ENCODE data around the gene KRT12.
A peak's percentile ranks its signal among the peaks of the same experiment; 100 is the strongest.

KRT12 gene

DNA sequence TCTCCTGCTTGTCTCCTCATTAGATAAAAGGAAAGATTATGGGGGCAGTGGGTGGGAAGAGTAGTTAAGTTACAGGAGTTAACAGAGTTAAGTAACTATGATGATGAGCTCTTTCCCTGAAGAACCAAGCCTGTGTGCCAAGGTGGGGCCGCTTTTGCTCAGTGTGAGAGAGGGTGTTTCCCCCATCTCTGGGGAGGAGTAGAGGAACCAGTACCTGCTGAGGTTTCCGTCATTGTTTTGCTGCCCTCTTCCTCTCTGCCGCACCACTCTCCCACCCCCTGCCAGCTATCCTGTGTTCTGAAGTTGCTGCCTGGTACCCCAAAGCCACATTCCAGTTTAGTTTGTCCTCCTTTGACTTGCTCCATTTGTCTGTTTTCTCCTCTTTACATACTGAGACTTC lies 23.8 kb downstream of the KRT12 start:
- DNase-seq (ENCODE audit: low read depth in 2 of 2) = no peak

DNA sequence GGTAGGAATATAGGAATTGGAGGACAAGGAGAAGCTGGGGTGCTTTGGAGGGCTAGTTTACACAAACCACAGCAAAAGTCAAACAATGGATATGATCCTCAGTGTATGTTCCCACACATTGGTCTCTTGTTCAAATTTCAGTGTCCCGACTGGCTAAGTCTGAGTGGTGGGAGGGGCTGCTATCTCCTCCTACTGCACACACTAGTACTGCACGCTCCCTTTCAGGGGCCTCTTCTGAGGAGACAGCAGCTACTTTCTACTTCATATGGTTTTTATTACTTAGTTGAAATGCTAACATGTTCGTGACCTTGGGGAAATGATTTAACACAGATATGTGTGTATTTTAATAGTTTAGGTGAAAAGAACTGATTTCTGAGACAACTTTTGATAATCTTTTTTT lies 25.8 kb downstream of the KRT12 start:
- DNase-seq (ENCODE audit: low read depth in 2 of 2) = no peak

DNA sequence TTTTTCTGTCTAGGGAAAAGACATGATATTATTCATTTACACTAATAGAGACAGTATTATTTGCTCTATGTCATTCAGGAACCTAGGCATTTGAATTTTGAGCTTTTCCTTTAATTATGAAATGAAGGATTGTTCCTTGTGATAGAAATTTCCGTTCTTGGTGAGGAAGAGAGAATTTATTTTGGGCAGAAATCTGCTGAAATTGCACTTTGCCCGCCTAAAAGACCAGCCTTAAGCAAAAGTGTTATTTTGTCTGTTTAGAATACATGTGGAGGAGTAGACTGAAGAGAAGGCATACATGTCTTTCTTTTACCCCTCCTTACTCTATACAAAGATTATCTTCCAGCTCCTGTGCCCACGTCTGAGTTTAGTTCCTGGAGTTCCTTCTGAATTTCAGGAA lies 27.8 kb downstream of the KRT12 start:
- DNase-seq (ENCODE audit: low read depth in 2 of 2) = no peak

DNA sequence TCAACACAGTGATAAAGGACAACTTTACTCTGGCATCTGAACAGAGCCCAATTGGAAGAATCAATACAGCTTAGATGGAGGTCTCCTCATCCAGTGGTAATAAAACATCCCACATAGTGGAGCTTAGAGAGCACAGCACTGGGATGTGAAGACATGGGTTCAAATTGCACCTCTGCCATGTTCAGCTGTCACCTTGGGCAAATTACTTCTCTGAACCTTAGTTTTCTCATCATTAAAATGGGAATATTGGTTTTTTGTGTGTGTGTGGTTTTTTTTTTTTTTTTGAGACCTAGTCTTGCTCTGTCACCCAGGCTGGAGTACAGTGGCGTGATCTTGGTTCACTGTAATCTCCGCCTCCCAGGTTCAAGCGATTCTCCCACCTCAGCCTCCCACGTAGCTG lies 31.0 kb downstream of the KRT12 start:
- DNase-seq (ENCODE audit: low read depth in 2 of 2) = no peak

DNA sequence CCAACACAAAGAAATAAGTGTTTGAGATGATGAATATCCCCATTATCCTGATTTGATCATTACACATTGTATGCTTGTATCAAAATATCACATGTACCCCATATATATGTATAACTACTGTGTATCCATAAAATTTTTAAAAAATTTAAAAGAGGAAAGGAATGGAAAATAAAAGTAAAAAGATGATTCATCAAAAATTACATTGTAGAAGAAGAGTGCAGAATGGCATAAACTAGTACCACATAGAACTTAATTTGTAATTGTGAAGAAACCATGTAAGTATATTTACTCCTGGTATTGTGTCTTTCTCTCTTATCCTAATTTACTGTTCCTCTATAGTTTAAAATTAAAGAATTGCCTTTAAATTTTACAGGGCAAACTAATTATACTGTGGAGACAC lies 33.1 kb downstream of the KRT12 start:
- no peak for DNase-seq (ENCODE audit: low read depth in 2 of 2)

DNA sequence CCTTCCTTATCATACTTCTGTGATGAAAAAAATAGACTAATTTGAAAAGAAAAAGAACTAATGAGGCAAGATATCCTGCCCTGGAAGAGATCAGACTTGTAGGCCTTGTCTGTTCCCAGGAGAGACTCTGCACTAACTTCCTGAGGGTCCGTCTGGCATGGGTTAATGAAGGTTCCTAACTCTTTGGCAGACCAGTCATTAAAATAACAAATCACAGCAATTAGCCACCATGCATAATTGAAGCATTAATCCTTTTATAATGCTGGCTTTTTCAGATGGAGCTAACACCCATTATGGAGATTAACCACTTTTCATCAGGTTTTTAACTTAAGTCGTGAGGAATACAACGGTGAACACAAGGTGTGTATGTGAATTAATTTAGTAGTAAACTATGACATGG lies 34.2 kb downstream of the KRT12 start:
- no peak for DNase-seq (ENCODE audit: low read depth in 2 of 2)

DNA sequence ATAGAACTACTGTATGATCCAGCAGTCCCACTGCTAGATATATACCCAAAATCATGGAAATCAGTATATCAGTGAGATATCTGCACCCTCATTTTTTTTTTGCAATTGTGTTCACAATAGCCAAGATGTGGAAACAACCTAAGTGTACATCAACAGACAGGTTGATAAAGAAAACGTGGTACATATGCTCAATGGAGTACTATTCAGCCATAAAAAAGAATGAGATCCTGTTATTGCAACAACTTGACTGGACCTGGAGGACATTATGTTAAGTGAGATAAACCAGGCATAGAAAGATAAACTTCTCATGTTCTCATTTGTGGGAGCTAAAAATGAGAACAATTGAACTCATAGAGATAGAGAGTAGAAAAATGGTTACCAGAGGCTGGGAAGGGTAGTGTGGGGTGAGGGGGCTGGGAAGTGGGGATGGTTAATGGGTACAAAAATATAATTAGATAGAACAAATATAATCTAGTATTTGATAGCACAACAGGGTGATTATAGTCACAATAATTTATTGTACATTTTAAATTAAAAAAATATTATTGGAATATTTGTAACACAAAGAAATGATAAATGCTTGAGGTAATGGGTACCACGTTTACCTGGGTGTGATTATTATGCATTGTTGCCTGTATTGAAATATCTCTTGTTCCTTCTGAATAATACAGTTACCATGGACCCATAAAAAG lies 36.8 kb downstream of the KRT12 start:
- no peak for DNase-seq (ENCODE audit: low read depth in 2 of 2)

DNA sequence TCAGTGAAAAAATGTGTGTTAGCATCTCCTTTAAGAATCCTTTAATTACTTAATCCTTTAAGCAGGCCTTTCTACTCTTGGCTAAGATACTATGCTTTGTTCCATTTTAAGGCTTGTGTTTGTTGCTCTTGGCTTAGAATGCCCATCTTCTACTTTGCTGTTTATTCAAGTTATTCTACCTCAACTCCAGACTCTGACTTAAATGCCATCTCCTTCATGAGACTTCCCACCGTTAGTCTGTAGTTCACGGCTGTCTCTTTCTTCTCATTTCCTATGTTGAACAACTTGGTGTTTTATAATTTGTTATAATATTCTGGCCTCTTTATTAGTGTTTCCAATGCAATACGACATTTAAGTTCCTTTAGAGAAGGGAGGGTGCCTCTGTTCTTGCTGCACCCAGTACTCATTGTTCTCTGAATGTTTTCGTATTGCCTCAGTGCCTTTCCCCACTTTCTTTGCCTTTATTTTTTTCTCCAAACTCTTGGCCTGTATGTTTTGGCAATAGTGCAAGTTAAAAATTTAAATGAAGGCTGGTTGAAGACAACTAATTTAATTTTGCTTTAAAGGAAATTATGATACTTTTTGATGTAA lies 38.5 kb downstream of the KRT12 start:
- no peak for DNase-seq (ENCODE audit: low read depth in 2 of 2)

DNA sequence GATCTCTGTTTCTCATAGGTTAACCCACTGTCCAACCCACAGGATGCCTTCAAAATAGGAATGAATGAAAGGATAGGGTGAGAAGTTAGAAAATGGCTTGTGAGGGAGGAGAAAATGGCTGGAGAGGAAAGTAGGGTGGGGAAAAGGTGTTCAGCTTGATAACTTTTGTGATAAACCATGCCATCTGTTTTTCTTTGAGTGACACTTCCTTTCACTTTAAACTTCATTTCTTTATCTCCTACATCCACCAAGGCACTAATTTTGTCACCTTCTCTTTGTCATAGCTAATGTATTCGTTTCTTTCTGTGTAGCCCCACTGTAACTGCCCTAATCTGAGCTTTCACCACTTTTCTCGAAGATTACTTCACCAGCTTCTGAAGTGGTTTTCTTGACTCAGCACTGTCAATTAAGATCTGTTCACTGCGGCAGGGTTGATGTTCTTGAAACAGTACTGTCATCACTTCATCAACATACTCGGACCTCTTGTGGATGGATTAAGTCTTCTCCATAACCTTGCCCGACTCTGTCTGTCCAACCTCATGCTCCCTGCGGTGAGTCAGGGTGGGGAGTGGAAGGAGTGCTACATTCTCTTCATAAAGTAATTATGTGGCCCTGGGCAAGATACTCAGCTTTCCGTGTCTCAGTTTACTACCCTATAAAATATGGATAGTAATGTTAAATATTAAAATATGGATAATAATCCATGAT lies 39.1 kb downstream of the KRT12 start:
- DNase-seq (ENCODE audit: low read depth in 2 of 2) = no peak

DNA sequence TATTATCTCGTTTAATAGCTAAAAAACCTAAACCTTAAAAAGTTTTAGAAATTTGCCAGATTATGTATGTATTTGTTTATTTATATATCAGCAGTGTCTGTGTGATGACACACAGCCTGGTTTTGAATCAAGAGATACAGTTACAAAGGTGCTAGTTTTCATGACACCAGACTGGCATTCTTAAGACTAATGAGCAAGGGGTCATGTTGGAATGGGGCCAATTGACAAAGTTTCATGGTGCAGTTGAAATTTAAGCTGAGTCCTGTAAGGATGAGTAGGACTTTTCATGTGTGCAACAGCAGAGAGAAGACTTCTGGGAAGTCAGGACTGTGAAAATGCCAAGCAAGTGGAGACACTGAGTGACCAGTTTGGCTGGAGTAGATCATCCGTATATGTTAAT lies 41.4 kb downstream of the KRT12 start:
- DNase-seq (ENCODE audit: low read depth in 2 of 2) = no peak

DNA sequence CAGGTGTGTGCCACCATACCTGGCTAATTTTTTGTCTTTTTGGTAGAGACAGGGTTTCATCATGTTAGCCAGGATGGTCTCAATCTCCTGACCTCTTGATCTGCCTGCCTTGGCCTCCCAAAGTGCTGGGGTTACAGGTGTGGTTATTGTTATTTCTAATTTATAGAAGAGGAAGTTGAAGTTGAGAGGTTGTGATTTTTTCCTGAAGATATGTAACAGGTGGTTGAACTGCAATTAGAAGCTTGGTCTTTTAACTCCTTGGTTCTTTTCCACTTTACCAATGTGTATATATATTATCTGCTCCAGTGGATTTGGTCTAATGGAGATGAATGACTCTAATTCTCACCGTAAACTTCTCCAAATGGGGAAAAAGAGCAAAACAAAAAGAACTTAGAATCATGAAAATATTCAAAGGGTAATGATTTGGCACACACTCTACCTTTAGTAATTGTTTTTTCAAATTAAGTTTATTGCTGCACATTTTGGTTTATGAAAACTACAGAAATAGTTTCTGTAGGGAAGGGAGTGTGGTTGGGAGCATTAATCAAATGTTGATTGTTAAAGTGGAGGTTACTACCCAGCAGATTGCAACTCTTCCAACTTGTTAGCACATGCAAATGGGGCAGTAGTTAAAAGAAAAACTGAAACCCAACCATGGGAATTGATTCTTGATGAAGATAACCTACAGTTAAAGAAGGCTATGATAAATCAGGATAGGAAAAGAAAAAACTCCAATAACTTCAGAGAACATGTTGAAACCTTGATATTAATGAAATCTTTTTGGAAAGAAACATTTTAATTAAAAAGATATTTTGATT lies 42.8 kb downstream of the KRT12 start:
- no peak for DNase-seq (ENCODE audit: low read depth in 2 of 2)

DNA sequence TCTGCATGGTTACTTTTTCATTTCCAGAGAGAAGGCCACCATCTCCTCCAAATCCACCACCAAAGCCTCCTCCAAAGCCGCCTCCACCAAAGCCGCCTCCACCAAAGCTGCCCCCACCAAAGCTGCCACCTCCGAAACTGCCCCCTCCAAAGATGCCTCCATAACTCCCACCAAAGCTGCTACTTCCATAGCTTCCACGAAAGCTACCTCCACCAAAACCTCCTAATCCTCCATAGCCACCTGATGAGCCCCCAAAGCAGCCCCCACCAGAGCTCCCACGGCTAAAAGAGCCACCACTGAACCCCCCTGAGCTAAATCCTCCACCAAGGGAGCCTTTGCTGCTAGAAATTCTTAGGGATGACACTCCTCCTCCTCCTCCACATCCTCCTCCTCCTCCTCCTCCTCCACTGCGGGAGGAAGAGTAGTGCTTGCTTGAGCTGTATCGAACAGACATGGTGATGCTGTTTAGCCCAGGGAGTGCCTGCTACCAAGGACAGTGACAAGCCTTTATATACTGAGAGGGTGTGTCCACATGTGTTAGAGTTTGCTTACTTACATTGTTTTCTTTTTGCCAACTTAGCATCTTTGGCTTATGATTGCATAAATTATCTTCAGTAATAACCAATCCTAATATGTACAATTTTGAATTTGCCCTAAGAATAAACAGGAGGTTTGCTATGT lies 44.8 kb downstream of the KRT12 start, which contains the start of gene KRT10:
Gene KRT10 (minus strand): TSS at position 483 of the 681 bp plus-strand sequence. CDS start 29 bp downstream, at position 454.
- DNase-seq (ENCODE audit: low read depth in 2 of 2) = no peak

DNA sequence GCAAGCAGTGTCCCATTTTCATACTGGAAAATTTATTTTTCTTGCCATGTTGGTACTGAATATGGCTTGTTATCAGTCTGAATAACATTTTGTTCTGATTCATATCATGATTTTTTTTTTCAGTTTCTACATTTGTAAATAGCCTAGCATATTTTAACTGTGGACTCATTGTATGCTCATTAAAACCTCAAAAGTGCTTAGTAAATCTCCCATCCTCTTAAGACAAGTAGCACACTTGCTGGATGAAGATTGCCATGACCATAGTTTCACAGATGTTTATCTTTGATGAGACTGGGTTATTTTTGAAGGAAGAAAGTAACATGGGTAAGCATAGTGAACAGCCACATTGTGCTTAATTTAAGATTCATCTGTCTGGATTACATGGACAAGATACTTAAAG lies 45.5 kb downstream of the KRT12 start:
- DNase-seq (ENCODE audit: low read depth in 2 of 2) = no peak

DNA sequence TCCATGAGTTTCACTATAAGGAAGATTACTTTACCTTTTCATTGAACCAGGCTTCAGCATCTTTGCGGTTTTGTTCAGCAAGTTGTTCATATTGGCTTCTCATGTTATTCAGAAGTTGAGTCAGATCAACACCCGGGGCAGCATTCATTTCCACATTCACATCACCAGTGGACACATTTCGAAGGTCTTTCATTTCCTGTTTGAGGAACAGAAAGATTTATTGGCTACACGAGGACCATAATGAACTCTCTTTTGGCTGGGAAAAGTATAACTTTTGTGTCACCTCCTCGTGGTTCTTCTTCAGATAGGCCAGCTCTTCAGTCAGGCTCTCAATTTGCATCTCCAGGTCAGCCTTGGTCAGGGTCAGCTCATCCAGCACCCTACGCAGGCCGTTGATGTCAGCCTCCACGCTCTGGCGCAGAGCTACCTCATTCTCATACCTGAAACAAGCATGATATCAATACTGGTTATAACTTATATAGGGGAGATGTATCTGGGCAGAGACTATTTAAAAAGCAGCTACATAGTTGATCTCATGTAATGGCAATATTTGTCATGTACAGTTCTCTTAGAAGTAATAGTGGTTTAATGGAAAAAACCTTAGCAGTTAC lies 46.7 kb downstream of the KRT12 start:
- DNase-seq (ENCODE audit: low read depth in 2 of 2) = no peak

DNA sequence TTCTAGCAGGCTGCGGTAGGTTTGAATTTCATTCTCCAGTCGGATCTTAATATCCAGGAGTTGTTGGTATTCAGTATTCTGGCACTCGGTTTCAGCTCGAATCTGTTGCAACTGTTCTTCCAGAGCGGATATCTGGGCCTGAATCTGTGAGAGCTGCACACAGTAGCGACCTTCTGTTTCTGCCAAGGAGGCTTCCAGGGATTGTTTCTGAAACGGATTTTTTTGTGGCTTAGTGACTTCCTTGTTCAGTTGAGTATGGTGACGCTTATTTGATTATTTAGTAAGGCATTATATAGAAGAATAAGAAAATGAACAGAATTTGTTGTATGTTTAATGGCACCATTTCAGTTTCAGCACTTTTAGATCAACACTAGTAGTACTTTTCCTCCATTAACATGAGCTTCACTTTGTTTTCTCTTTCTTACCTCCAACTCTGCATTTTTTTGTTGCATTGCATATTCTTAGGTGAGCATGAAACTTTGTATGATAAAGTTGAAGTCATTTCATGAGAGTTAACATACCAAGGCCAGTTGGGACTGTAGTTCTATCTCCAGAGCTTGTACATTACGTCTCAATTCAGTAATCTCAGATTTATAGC lies 47.4 kb downstream of the KRT12 start:
- no peak for DNase-seq (ENCODE audit: low read depth in 2 of 2)

DNA sequence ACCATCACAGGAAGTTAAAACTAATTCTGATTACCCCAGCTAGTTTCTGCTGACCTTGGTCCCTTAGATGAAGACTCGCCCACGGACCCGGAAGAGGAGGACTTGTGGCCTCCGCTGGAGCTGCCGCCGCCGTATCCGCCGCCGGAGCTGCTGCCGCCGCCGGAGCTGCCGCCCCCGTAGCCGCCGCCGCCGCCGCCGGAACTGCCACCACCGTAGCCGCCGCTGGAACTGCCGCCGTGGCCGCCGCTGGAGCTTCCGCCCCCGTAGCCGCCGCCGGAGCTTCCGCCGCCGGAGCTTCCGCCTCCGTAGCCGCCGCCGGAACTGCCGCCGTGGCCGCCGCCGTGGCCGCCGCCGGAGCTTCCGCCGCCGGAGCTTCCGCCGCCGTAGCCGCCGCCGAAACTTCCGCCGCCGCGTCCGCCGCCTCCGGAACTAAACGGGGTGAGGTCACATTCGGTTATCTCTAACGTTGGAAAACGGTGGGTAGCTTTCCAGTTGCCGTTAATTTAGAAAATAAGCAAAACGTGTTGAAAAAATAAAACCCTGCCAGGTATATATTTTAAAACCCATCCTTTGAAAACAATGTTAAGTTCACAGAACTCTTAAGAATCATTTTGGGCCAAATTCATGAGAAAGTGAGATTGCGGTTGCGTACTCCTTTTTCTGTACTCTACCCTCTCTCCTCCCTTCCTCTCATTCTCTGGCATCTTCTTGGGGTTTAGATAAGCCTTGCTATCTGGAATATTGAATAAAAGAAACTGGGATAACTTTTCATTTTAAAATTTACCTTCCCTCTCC lies 48.1 kb downstream of the KRT12 start:
- DNase-seq (ENCODE audit: low read depth in 2 of 2) = peak; percentile 70 to 78

DNA sequence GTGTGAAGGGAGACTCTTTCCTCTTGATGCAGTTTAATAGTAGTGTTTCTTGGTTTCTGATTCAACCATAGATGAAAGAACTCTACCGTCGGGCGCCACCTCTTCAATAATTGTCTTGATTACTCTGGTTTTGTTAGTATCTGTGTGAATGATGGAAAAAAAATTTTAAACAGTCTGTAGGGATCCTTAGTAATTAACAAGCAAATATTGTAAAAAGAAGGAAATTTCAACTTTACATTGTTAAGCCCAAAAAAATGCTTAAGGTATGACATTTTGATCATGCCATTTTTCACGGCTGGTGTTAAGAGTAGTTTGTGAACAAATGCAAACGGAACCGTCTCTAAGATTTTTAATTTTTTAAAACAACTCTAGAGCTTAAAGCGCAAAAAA lies 48.7 kb downstream of the KRT12 start:
- DNase-seq (ENCODE audit: low read depth in 2 of 2) = no peak

DNA sequence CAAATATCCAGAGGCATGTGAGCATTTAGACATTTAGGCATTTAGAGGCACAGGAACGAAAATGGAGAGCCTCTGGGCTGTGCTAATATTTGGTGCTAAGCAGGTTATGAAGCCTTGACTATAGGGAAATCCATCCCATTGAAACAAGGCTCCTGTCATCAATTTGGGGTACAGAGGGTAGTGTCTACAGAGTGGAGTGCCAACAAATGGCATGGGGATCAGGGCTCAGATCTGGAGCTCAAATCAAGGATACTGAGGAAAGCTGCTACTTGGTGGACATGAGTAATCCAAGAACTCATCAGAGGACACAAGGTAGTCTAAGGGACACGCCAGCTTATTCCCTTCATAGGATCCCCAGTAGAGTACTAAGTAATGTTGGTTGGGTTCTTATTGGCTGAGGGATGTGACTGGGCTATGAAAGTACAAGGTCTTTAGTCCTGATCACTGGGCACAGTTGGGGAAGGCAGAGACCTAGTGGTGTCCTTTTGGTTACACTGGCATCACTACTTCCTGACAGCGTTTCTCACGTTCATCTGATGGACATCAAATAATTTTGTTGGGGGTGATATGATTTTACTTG lies 49.8 kb downstream of the KRT12 start:
- no peak for DNase-seq (ENCODE audit: low read depth in 2 of 2)

DNA sequence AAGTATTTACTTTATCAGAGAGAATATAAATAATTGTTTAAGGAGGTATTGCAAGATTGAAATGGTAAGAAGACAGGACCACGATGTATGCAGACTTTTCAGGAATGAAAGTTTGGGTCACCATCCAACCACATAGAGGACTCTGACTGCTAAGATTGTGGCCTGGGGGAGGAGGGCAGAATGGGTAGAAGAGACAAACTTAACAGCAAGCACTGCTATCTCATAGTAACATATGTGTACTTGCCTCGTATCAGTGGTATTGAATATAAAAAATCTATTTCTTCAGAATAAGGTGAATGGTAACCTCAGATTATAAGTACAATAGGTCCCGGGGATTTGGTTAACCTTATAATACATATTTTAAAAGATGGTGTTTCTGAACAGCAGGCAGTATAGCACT lies 50.5 kb downstream of the KRT12 start:
- DNase-seq (ENCODE audit: low read depth in 2 of 2) = no peak

DNA sequence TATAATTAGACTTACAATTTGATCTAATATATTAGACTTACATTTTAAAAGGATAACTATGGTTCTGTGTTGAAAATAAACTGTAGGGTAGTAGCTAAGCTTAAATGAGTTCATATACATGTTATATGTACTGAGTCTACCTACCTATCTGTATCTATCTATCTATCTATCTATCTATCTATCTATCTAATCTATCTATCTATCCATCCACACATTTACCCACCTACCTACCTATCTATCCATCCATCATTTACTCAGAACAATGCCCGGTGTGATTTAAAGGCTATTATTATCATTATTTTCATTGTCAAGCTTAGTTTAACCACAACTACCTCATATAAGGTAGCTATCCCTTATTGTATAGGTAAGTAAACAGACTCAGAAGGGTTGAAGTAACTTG lies 51.6 kb downstream of the KRT12 start:
- DNase-seq (ENCODE audit: low read depth in 2 of 2) = no peak

Data from stimulated activated CD8-positive, alpha-beta memory T cell treated with anti-CD3 and anti-CD28 coated beads, Interleukin-2, amount 100 ng/mL, for 1 hour (primary cell).